NCI-H345 (cell line): ENCODE measurements around the gene RHBDL1.
"Not testable (repeated sequence)": the region's sequence is repeated elsewhere in the genome, so short reads cannot be mapped to it uniquely, and the experiment has no call there.

ENCODE experiments used
- DNase-seq: peaks from one replicate; lab custom pipeline; 2025; lab: John Stamatoyannopoulos, UW

Gene RHBDL1

GRCh38 chr16:686459-687260, 11.2 kb downstream of the RHBDL1 start:
- DNase-seq, result no peak

DNA sequence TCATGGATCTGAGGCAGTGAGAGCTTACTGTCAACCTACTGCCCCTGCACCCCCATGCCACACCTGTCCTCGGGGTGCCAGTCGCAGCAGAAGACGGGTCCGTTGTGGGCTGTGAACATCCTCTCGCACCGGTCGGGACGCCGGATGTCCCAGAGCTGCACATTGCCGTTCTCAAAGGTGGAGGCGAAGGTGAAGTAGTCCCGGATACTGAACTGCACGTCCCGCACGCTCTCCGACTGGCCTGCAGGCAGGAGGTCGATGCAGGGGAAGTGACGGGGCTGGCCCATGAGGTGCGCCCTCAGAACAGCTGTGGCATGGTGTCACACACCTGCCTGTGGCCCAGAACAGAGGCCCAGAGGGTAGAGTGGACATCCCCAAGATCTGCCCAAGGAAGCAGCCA, 12.0 kb downstream of the RHBDL1 start:
- no peak for DNase-seq

- no peak for DNase-seq
These were observed 13.9 kb downstream of the RHBDL1 start for GRCh38 chr16:689175-689897.

GRCh38 chr16:691242-691641, 15.8 kb downstream of the RHBDL1 start:
- DNase-seq, result not testable (repeated sequence)

DNA sequence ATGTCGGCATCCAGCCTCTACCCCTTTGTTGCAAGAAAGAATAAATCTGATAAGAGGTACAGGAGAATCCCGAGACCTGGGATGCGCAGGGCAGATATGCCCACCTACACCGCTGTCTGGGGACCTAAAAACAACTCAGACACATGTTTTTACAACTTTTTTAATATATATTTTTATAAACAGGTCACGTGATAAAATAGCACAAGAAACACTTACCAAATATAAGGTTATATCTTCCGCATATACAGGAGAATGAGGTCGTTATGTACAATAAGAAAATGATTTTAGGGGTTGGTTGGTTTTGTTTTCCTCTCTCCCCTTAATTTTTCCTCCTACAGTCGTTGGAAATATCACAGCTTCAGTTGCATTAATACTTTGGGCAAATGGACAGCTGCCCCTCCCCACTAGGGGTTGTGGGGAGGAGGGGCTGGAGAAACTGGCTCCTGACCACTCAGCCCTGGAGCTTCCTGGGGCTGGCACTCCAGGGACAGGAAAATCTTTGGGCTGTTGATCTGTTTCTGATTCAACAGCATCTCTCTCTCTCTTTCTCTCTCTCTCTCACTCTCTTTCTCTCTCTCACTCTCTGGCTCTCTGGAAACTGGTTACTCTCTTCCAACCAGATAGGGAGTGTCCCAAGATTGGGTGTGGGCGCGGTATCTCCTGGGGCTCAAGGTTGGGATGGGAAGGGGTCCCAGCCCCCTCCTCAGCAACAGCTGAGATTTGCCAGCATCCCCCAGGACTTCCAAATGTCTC, 17.1 kb downstream of the RHBDL1 start:
- DNase-seq, result no peak

GRCh38 chr16:693364-693763, 17.9 kb downstream of the RHBDL1 start:
- no peak for DNase-seq

GRCh38 chr16:693766-694165, 18.3 kb downstream of the RHBDL1 start:
- no peak for DNase-seq

GRCh38 chr16:694187-694862, 18.9 kb downstream of the RHBDL1 start:
- no peak for DNase-seq

- no peak for DNase-seq
These were observed 19.4 kb downstream of the RHBDL1 start for GRCh38 chr16:694863-695354.

DNA sequence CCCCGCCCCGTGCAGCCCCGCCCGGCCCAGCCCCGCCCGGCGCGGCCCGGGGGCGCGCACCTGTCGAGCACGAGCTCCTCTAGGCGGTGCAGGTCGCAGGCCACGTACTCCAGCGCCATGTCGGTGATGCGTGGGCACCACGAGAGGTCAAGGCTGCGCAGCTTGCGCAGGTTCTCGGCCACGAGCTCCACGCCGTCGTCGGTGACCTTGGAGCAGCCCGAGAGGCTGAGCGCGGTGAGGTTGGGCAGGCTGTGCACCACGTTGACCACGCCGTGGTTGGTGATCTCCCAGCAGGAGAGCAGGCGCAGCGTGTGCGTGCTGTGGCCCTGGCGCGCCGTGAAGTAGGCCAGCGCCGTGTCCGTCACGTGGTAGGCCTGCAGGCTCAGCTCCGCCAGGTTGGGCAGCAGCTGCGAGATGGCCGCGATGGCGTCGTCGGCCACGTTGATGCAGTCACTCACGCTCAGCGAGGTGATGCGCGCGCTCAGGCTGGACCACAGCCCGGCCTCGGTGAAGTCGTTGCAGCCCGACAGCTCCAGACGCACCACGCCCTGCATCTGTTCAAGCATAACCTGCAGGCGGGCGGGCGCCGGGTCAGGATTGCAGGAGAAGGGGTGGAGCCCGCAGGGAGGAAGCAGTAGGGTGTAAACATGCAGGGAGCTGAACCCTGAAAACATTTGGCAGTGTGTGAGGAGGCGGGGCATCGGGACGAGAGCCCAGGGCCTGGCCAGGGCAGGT, 20.1 kb downstream of the RHBDL1 start:
- DNase-seq, result peak; percentile 91

DNA sequence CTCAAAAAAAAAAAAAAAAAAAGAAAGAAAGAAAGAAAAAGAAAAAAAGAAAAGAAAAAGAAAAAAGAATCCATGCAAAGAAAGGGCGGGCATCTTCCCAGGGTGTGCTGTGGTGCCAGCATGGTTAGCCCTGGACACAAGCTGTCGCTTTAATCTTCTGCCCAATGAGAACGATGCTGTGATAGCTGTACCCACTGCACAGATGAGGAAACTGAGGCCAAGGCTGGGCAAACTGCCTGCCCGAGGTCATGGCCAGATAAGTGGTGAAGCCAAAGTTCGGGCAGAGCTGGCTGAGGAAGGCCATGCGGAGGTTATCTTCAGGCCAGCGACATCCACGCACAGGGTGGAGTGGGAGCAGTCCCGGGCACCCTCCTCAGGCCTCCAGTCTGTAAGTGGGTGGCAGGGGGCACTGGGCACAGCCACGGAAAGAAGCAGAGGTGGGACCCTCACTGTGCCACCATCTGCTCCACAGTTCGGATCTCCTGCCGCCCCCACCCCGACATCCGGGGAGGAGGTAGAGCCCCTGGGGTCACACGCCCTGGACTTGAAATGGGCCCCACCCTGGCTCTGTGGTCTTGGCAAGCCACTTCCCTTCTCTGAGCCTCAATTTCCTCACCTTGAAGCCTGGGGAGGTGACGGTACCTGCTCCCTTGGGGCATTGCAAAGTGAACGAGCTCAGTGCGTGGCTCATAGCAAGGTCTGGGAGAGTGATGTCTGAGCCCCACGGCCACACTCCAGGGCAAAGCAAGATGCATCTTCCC, 23.6 kb downstream of the RHBDL1 start:
- no peak for DNase-seq

DNA sequence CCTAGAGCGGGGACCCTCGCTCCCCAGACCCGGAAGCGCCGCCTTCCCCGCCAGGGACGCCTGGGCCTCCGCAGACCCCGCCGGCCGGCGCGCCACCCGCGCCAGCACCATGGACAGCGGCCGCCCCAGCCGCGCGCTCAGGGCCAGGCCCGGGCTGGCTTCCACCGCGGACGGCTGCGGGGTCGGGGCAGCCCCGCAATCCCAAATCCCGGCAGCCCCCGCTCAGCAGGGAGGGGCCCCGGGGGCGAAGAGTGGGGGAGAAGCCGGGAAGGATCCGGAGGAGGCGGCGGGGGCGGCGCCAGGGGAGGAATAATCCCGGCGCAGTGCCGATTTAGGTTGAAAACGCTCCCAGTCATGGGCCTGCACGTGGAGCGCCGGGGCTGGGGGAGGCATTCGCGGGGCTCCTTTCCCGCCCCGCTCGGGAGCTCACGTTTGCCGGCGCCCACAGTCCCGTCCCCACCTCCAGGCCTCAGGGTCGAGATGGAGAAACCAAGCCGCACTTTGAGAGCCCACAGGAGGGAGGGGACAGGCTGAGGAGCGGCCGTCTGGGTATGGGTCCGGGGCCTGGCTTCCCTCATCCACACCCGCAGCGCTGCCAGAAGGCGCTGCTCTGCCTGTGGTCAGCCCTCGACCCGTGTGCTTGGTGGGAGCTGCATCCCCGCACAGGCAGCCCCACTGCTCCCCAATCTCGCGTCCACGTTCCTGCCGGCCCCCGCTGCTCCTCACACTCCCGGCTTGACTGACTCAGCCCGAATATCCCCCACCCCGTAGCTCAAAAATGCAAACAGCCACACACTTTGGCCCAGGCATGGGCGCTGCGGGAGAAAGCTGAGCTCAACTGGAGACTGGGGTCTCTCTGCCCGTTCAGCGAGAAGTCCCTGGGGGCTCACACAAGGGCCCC, 25.5 kb downstream of the RHBDL1 start:
- no peak for DNase-seq

DNA sequence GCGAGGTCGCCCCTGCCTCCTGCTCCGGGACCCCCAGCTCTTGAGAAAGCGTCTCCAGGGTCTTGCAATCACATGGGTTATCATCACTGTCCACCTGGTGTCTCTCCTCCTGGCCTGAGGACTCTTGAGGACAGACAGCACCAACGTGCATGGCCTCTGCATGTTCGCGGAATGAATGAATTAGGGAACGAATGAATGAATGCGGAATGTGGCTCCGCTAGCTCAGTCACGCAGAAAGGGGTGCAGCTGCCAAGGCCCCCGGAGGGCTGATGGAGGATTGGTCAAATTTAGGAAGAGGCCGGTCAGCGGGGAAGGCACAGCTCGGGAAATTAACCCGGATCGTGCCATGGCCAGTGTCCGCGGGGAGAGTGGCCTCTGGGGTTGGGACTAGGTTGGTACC, 26.9 kb downstream of the RHBDL1 start:
- no peak for DNase-seq

DNA sequence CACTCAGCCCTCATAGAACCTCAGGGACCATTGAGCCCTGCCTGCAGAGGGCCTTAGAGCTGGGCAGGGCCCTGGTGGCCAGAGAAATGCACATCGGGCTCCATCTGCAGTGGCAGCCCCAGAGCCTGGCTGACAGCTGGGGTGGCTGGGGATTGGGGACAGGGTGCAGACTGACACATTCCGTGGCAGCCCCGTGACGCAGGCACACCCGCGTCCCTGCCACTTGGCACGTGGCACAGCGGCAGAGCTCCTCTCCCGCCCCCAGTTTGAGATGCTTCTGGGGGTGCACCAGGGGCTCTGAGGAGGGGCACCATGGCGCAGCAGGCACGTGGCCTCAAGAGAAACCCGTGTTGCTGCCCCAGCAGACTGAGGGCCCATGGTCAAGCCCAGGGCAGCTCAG, 27.9 kb downstream of the RHBDL1 start:
- DNase-seq, result no peak

- no peak for DNase-seq
These were observed 28.6 kb downstream of the RHBDL1 start for GRCh38 chr16:704047-704446.

GRCh38 chr16:704552-705380, 29.3 kb downstream of the RHBDL1 start:
- DNase-seq, result no peak

DNA sequence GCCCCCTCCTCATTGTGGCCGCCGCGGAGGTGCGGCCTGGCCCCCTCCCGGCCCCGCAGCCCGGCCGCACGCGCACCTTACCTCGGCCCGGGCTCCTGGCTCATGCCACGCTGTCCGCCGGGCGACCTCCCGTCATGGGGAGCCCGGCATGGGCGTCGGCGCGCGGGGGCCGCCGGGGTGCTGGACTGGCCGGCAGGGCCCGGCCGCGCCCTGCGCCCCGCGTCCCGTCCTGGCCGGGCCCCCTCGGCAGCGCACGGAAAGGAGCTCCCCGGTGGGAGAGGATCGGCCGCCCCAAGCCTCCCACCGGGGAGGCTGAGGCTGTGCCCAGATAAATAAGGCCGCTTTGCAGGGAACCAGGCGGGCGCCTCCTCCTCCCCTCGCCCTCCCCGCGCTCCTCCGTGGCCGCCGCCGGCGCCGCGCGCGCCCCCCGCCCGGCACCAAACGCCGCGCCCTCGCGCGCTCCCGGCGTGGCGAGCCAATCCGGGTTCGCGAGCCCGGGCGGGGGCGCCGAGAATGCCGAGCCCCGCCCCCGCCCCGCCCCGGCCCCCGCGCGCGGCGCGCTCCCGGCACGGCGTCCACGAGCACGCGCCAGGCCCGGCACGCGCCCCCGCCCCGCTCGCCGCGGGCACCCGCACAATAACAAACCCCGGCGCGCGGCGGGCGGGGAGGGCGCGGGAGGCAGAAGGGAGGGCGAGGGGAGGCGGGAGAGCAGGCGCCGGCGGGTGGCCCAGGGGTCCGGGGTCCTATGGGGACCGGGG, 30.1 kb downstream of the RHBDL1 start, which contains the start of gene FBXL16:
TSS of gene FBXL16 (minus strand) at position 371 of the 758 bp plus-strand sequence. CDS start 8,396 bp downstream, outside the sequence.
- peak; percentile 87 for DNase-seq
